LNCAP (cell line): ENCODE measurements around the gene SKI.

Experiments
- CTCF ChIP-seq: fragments of 450-650 bp; IDR thresholded peaks from 2 replicates; pipeline ENCODE4 v1.5.1; 2017; ENCODE audit warnings: mild to moderate bottlenecking

The SKI gene

GRCh38 chr1:2317230-2318065, 89.3 kb downstream of the SKI start:
- no peak for TF ChIP-seq CTCF

GRCh38 chr1:2318314-2319278, 90.5 kb downstream of the SKI start:
- no peak for TF ChIP-seq CTCF

GRCh38 chr1:2319291-2319690, 91.2 kb downstream of the SKI start:
- TF ChIP-seq CTCF: no peak

- TF ChIP-seq CTCF: no peak
Observed at GRCh38 chr1:2320006-2320405, 91.9 kb downstream of the SKI start.

- no peak for TF ChIP-seq CTCF
Observed at GRCh38 chr1:2320760-2321667, 92.9 kb downstream of the SKI start.

- no peak for TF ChIP-seq CTCF
Observed at GRCh38 chr1:2322065-2322571, 94.0 kb downstream of the SKI start.
